ENCODE results near the gene SNRK.

SNRK gene

DNA sequence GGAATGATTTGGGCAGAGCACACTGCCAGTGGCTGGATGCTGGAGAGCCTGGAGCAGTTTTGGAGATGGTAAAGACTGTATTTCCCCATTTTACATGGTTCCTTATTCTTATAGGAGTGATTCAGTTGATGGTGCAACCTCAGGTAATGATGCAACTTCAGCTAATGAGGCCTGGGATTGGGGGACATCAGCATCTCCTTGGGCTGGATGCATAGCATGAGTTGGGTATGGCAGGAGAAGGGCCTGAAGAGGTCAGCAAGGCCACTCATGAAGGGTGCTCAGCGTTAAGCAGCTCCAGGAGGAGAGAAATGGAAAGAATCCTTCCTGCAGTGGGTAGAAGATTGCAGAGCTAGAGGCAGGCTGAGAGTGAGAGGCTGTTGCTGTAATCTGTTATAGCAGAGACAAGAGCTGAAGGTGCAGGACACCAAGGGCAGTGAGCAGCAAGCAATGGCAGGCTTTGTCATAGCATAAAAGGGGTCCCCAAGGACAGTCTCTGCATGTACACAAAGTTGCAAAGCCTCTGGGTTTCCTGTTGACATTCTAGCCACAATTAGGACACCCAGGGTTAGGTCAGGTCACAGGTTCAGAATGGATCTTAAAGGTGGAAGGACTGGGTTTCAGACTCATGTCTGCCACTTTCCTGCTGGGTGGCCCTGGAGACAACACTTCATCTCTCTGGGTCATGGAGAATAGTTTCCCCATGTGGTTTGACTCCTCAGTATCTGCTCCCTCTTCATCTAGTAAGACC, 29.5 kb upstream of the SNRK start:
- TF ChIP-seq SUZ12 (IDR thresholded peaks at IDR 0.05; ENCODE audit: extremely low read depth, insufficient read depth, insufficient read length): no peak
- no peak for TF ChIP-seq ZNF274 (IDR thresholded peaks at IDR 0.05; ENCODE audit: low read depth, low read length)
- TF ChIP-seq YY1 (IDR thresholded peaks at IDR 0.05; ENCODE audit: insufficient read depth, insufficient read length): no peak
- Histone ChIP-seq H3K4me3 (ENCODE audit: insufficient read length, low read depth) (no peak overlapping the region), H3K27me3 (ENCODE audit: insufficient read depth, insufficient read length) (no peaks in the 10 kb centered on the region), H3K36me3 (ENCODE audit: insufficient read depth, insufficient read length, low read length) (no peaks in the 10 kb centered on the region), H3K9me3 (ENCODE audit: insufficient read depth, low read length) (no peaks in the 10 kb centered on the region), H3K4me1 (ENCODE audit: insufficient read depth, insufficient read length) (no peaks in the 10 kb centered on the region), H3K9ac (ENCODE audit: insufficient read length, low read depth) (no peak overlapping the region)
- DNase-seq (ENCODE audit: low read depth, low spot score): no peak

DNA sequence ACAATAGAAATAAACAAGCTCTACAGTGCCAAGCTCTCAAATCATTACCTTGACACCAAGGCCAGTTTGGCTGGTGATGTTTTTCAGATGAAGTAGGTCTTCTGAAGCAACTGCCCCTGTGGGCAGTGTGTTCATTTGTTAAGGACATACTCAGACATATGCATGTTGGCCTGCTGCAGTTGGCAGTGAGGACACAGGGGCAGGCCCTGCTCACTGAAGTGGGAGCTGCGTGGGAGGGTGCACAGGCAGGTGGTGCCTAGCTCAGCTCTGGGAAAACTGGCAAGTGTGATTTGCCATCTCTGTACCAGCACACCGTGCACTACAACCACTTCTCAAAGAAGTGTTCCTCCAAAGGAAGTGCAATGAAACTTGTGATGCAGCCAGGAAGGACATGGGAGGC, 28.5 kb upstream of the SNRK start:
- TF ChIP-seq SUZ12 (IDR thresholded peaks at IDR 0.05; ENCODE audit: extremely low read depth, insufficient read depth, insufficient read length) (no peak), ZNF274 (IDR thresholded peaks at IDR 0.05; ENCODE audit: low read depth, low read length) (no peak), YY1 (IDR thresholded peaks at IDR 0.05; ENCODE audit: insufficient read depth, insufficient read length) (no peak)
- Histone ChIP-seq H3K27me3 (ENCODE audit: insufficient read depth, insufficient read length) (peaks cover 3% of the 10 kb centered on the region), H3K9me3 (ENCODE audit: insufficient read depth, low read length) (no peaks in the 10 kb centered on the region), H3K9ac (ENCODE audit: insufficient read length, low read depth) (no peak overlapping the region), H3K4me1 (ENCODE audit: insufficient read depth, insufficient read length) (no peaks in the 10 kb centered on the region), H3K4me3 (ENCODE audit: insufficient read length, low read depth) (no peak overlapping the region), H3K36me3 (ENCODE audit: insufficient read depth, insufficient read length, low read length) (no peaks in the 10 kb centered on the region)
- no peak for DNase-seq (ENCODE audit: low read depth, low spot score)

DNA sequence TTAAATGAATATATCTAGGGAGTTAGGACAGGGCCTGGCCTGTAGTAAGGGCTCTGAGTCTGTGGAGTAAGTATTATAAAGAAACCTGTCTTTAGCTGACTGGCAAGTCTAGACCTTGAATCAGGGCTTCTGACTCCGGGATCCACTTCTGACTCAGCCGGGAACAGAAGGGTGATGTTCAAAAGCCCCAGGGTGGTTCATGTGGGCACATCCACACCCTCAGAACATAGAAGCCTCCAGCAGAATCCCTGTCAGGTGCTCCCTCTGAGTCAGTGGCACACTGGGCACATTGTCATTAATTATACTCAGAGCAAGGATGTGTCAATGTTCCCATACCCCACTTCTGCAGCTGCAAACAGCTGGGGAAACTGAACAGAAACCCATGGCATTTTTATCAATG, 26.7 kb upstream of the SNRK start:
- TF ChIP-seq SUZ12 (IDR thresholded peaks at IDR 0.05; ENCODE audit: extremely low read depth, insufficient read depth, insufficient read length) (no peak), ZNF274 (IDR thresholded peaks at IDR 0.05; ENCODE audit: low read depth, low read length) (no peak), YY1 (IDR thresholded peaks at IDR 0.05; ENCODE audit: insufficient read depth, insufficient read length) (no peak)
- H3K4me1 ChIP-seq (ENCODE audit: insufficient read depth, insufficient read length): no peaks in the 10 kb centered on the region
- no peak for DNase-seq (ENCODE audit: low read depth, low spot score)

DNA sequence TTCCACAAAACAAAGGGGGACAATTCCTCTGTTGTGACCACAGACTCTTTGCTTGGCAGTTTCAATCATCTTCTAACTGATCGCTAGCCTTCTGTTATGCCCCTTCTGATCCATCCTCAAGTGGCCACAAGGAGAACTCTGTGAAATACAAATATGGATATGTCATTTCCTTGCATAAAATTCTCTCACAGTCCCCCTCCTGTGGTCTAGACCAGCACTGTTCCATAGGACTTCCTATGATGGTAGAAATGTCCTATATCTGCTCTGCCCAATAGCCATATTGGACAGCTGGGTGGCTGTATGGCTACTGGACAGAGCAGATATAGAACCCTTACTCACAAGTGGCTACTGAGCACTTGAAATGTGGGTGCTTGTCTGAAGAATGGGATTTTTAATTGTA, 25.9 kb upstream of the SNRK start:
- H3K27me3 ChIP-seq (ENCODE audit: insufficient read depth, insufficient read length): peaks cover 4% of the 10 kb centered on the region
- H3K36me3 ChIP-seq (ENCODE audit: insufficient read depth, insufficient read length, low read length): no peaks in the 10 kb centered on the region
- H3K4me1 ChIP-seq (ENCODE audit: insufficient read depth, insufficient read length): no peaks in the 10 kb centered on the region
- DNase-seq (ENCODE audit: low read depth, low spot score): no peak
- TF ChIP-seq SUZ12 (IDR thresholded peaks at IDR 0.05; ENCODE audit: extremely low read depth, insufficient read depth, insufficient read length) (no peak), ZNF274 (IDR thresholded peaks at IDR 0.05; ENCODE audit: low read depth, low read length) (no peak), YY1 (IDR thresholded peaks at IDR 0.05; ENCODE audit: insufficient read depth, insufficient read length) (no peak)
- H3K4me3 ChIP-seq (ENCODE audit: insufficient read length, low read depth): no peak overlapping the region
- H3K9me3 ChIP-seq (ENCODE audit: insufficient read depth, low read length): no peaks in the 10 kb centered on the region
- no peak overlapping the region for H3K9ac ChIP-seq (ENCODE audit: insufficient read length, low read depth)

More for the DNA sequence above, 26.7 kb upstream of the SNRK start:
- no peak overlapping the region for H3K4me3 ChIP-seq (ENCODE audit: insufficient read length, low read depth)
- H3K27me3 ChIP-seq (ENCODE audit: insufficient read depth, insufficient read length): peaks cover 4% of the 10 kb centered on the region
- no peak overlapping the region for H3K9ac ChIP-seq (ENCODE audit: insufficient read length, low read depth)
- H3K9me3 ChIP-seq (ENCODE audit: insufficient read depth, low read length): no peaks in the 10 kb centered on the region
- H3K36me3 ChIP-seq (ENCODE audit: insufficient read depth, insufficient read length, low read length): no peaks in the 10 kb centered on the region

DNA sequence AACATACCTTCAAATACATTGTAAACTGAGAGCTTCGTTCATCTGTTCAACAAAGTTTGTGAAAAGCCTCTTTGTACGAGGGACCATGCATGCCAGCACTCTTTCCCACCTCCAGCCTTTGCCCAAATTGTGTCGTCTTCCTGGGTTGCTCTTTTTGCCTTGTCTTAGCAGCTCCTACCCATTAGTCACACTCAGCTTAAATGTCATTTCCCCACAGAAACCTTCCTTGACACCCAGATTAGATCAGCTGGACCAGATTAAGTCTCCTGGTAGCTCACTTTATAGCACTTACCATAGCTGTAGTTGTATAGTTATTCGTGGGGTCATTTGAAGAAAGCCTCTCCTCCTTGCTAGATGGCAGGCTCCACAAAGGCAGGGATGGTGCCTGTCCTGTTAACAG, 24.1 kb upstream of the SNRK start:
- no peak for DNase-seq (ENCODE audit: low read depth, low spot score)
- H3K4me3 ChIP-seq (ENCODE audit: insufficient read length, low read depth): no peak overlapping the region
- H3K9ac ChIP-seq (ENCODE audit: insufficient read length, low read depth): no peak overlapping the region
- TF ChIP-seq SUZ12 (IDR thresholded peaks at IDR 0.05; ENCODE audit: extremely low read depth, insufficient read depth, insufficient read length) (no peak), YY1 (IDR thresholded peaks at IDR 0.05; ENCODE audit: insufficient read depth, insufficient read length) (no peak), ZNF274 (IDR thresholded peaks at IDR 0.05; ENCODE audit: low read depth, low read length) (no peak)
- H3K9me3 ChIP-seq (ENCODE audit: insufficient read depth, low read length): no peaks in the 10 kb centered on the region
- no peaks in the 10 kb centered on the region for H3K36me3 ChIP-seq (ENCODE audit: insufficient read depth, insufficient read length, low read length)
- H3K27me3 ChIP-seq (ENCODE audit: insufficient read depth, insufficient read length): peaks cover 4% of the 10 kb centered on the region
- no peaks in the 10 kb centered on the region for H3K4me1 ChIP-seq (ENCODE audit: insufficient read depth, insufficient read length)

DNA sequence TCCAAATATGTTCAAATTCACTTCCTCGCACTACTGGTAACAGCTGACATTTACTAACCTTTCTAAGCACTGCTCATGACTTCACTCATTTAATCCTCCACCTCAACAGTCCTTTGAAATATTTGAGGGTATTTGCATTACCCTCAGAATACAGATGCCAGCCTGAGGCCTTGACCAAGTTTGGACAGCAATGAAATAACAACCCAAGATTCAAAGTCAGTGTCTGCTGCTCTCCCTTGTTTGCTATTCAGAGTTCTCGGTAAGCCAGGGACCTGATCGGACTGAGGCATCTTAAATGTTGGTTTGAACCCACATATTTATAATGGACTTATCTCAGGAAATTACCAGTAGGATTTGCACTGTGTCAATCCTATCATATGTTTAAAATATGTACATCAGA, 19.9 kb upstream of the SNRK start:
- no peak for DNase-seq (ENCODE audit: low read depth, low spot score)
- no peaks in the 10 kb centered on the region for H3K9me3 ChIP-seq (ENCODE audit: insufficient read depth, low read length)
- no peaks in the 10 kb centered on the region for H3K36me3 ChIP-seq (ENCODE audit: insufficient read depth, insufficient read length, low read length)
- no peak overlapping the region for H3K9ac ChIP-seq (ENCODE audit: insufficient read length, low read depth)
- peaks cover 4% of the 10 kb centered on the region for H3K27me3 ChIP-seq (ENCODE audit: insufficient read depth, insufficient read length)
- no peak overlapping the region for H3K4me3 ChIP-seq (ENCODE audit: insufficient read length, low read depth)
- H3K4me1 ChIP-seq (ENCODE audit: insufficient read depth, insufficient read length): no peaks in the 10 kb centered on the region
- TF ChIP-seq ZNF274 (IDR thresholded peaks at IDR 0.05; ENCODE audit: low read depth, low read length) (no peak), SUZ12 (IDR thresholded peaks at IDR 0.05; ENCODE audit: extremely low read depth, insufficient read depth, insufficient read length) (no peak), YY1 (IDR thresholded peaks at IDR 0.05; ENCODE audit: insufficient read depth, insufficient read length) (no peak)

DNA sequence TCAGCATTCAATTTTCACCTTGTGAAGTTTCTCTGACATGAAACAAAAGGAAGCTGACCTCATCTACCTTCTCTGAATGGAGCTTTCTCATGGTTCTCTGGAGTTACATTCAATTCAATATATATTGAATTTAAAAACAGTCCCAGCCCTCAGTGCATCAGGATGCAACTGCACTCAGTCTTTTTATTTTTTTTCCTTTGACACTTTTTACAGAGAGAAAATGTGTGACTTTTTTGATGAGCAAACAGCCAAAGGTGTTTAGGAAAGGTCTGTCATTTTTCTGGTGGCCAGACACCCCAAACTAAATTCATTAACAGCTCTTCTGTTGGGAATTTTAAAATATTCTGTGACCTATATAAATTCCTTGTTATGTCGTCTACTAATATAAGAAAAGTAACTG, 19.3 kb upstream of the SNRK start:
- Histone ChIP-seq H3K27me3 (ENCODE audit: insufficient read depth, insufficient read length) (peaks cover 4% of the 10 kb centered on the region), H3K4me3 (ENCODE audit: insufficient read length, low read depth) (no peak overlapping the region), H3K4me1 (ENCODE audit: insufficient read depth, insufficient read length) (no peaks in the 10 kb centered on the region), H3K9ac (ENCODE audit: insufficient read length, low read depth) (no peak overlapping the region), H3K36me3 (ENCODE audit: insufficient read depth, insufficient read length, low read length) (no peaks in the 10 kb centered on the region), H3K9me3 (ENCODE audit: insufficient read depth, low read length) (no peaks in the 10 kb centered on the region)
- DNase-seq (ENCODE audit: low read depth, low spot score): no peak
- no peak for TF ChIP-seq ZNF274 (IDR thresholded peaks at IDR 0.05; ENCODE audit: low read depth, low read length)
- no peak for TF ChIP-seq YY1 (IDR thresholded peaks at IDR 0.05; ENCODE audit: insufficient read depth, insufficient read length)
- TF ChIP-seq SUZ12 (IDR thresholded peaks at IDR 0.05; ENCODE audit: extremely low read depth, insufficient read depth, insufficient read length): no peak

Measured in NT2/D1 (cell line).